K562 (cell line): ENCODE results near the gene PTPN1. TPM values are rescaled to one million over a fixed set of nuclear protein-coding genes. Genes with fewer than 3 reads are reported as not detected.

Source experiments
- ATAC-seq: fragments of 200-7000 bp; cut with Tn5 transposase; 3 replicates; pipeline ENCODE4 v1.9.1; 2020; ENCODE audit warnings: moderate library complexity
- BruUV-seq: library from RNA; stranded (reverse); fragments of 400-500 nt; replicated peaks from 2 replicates; lab custom pipeline; 2021; lab: Mats Ljungman, UMichigan
- CTCF ChIA-PET: fragments of 300-600 bp; formaldehyde crosslinking; extraction: SDS; loops from one replicate; lab custom pipeline; 2021; ENCODE audit warnings: low intra/inter-chr PET ratio; lab: Yijun Ruan, JAX
- POLR2A ChIA-PET: fragments of 300-600, 350-650 bp; sonication (Branson Sonifier 250); formaldehyde crosslinking; extraction: SDS; loops from one replicate; lab custom pipeline; 2021; ENCODE audit warnings: antibody characterized with exemption, inconsistent platforms; lab: Yijun Ruan, JAX
- DNase-seq, 4 experiments: peaks; one replicate each; pipeline versions ENCODE4 v3.0.0 to v3.0.0-alpha.2; 2011 to 2018; ENCODE audit warnings: low spot score in 3 of 4, mixed read lengths in 3 of 4; ENCODE audit errors: extremely low read depth in 1 of 4
- FAIRE-seq: peaks from 2 replicates; lab custom pipeline; 2011; peaks lifted over from hg19 to GRCh38; lab: Jason Lieb, UNC
- H2AFZ ChIP-seq: 2 replicates; pipeline ENCODE4 v1.6.0; 2011; ENCODE audit warnings: low read depth, low read length, control low read depth, inconsistent platforms
- H3K27ac ChIP-seq: fragments of 200-600 bp; 3 replicates; pipeline ENCODE4 v1.8.0; 2011; ENCODE audit warnings: low read depth, mild to moderate bottlenecking, control low read depth, inconsistent platforms, low read length, moderate library complexity, mixed read lengths; ENCODE audit errors: extremely low read depth
- H3K27me3 ChIP-seq, 2 experiments: fragments of 300-600 bp in 1 of 2; 2 replicates in 1 of 2; 3 replicates in 1 of 2; pipeline versions ENCODE4 v1.6.0 to v1.8.0; 2011; ENCODE audit warnings: inconsistent platforms in 2 of 2, low read length in 2 of 2, mild to moderate bottlenecking in 1 of 2, mixed read lengths in 1 of 2, moderate library complexity in 1 of 2; ENCODE audit not compliant: control insufficient read depth in 2 of 2, insufficient read depth in 2 of 2
- H3K36me3 ChIP-seq: fragments of 300-600 bp; 3 replicates; pipeline ENCODE4 v1.8.0; 2011; ENCODE audit warnings: mild to moderate bottlenecking, low read length, inconsistent platforms; ENCODE audit not compliant: control insufficient read depth, insufficient read depth
- H3K4me1 ChIP-seq, 2 experiments: fragments of 200-600 bp in 1 of 2; replicated peaks in 1 of 2; 2 replicates in 1 of 2; 3 replicates in 1 of 2; pipeline versions ENCODE4 v1.5.1 to v1.8.0; 2011; ENCODE audit warnings: inconsistent platforms in 2 of 2, low read length in 2 of 2, mild to moderate bottlenecking in 1 of 2, mixed read lengths in 1 of 2, moderate library complexity in 1 of 2; ENCODE audit not compliant: control insufficient read depth in 2 of 2, insufficient read depth in 2 of 2
- H3K4me2 ChIP-seq: 2 replicates; pipeline ENCODE4 v1.6.1; 2011; ENCODE audit warnings: low read length, control low read depth, inconsistent platforms, mixed read lengths; ENCODE audit not compliant: insufficient read depth
- H3K4me3 ChIP-seq: fragments of 200-600 bp; sonication (generic), shearing (Covaris generic); 2 replicates; pipeline ENCODE4 v1.5.1; 2016; ENCODE audit warnings: control low read depth, inconsistent platforms
- H3K79me2 ChIP-seq: fragments of 200-600 bp; 3 replicates; pipeline ENCODE4 v1.8.0; 2011; ENCODE audit warnings: low read length, inconsistent platforms; ENCODE audit not compliant: control insufficient read depth, insufficient read depth
- H3K9ac ChIP-seq, 2 experiments: 2 replicates each; pipeline versions ENCODE4 v1.6.0 to v1.6.1; 2011; ENCODE audit warnings: low read depth in 2 of 2, low read length in 2 of 2, control low read depth in 1 of 2, inconsistent platforms in 1 of 2, mild to moderate bottlenecking in 1 of 2, mixed read lengths in 1 of 2; ENCODE audit not compliant: insufficient read depth in 1 of 2
- H3K9me1 ChIP-seq: one replicate; pipeline ENCODE4 v1.6.0; 2011; ENCODE audit warnings: inconsistent platforms, mild to moderate bottlenecking, low read length, moderate library complexity; ENCODE audit not compliant: control insufficient read depth, insufficient read depth
- H3K9me3 ChIP-seq: replicated peaks from 2 replicates; pipeline ENCODE4 v1.5.1; 2011; ENCODE audit warnings: low read depth, low read length, inconsistent platforms; ENCODE audit not compliant: control insufficient read depth, insufficient read depth
- H4K20me1 ChIP-seq: replicated peaks from 2 replicates; pipeline ENCODE4 v1.6.1; 2011; ENCODE audit warnings: low read length, inconsistent platforms, mixed read lengths; ENCODE audit not compliant: control insufficient read depth, insufficient read depth
- CBFA2T3 ChIP-seq: fragments of 450-650 bp; IDR thresholded peaks from 2 replicates; pipeline ENCODE4 v1.6.1; 2017
- KDM5B ChIP-seq: fragments of 200-600 bp; sonication (generic); IDR thresholded peaks from 2 replicates; pipeline ENCODE4 v1.6.1; 2012; ENCODE audit warnings: low read depth, mild to moderate bottlenecking, moderate library complexity, low read length, control low read depth, inconsistent platforms; ENCODE audit not compliant: insufficient replicate concordance
- SPI1 ChIP-seq: IDR thresholded peaks from 2 replicates; pipeline ENCODE4 v1.6.1; 2011; ENCODE audit warnings: low read depth, low read length, control low read depth, borderline replicate concordance
- WGBS: fragments of 100-300 bp; shearing (Covaris generic); methylation state at CpG from one replicate; pipeline ENCODE4 v1.1.6; 2016; ENCODE audit warnings: low coverage, mixed read lengths; ENCODE audit not compliant: insufficient coverage; ENCODE audit errors: missing lambda C conversion rate; 5-methylcytosine and 5-hydroxymethylcytosine counted together
- in situ Hi-C: fragments of 300-500 bp; cut with MboI; formaldehyde crosslinking; loops from 4 replicates; pipeline ENCODE4 v1.15.0; 2018; ENCODE audit warnings: inconsistent platforms, mixed read lengths
- intact Hi-C: fragments of 100-400 bp; cut with micrococcal nuclease; formaldehyde crosslinking; loops from 2 replicates; pipeline ENCODE4 v1.14.2; 2022
- polyA plus RNA-seq, 8 experiments: library from polyadenylated mRNA; depleted of rRNA in 4 of 8; stranded (reverse) in 5 of 8; unstranded in 3 of 8; fragments of >200 nt; fragmentation: Nextera tagmentation in 2 of 8; fragmentation: Illumina TruSeq in 1 of 8; extraction: Ambion mirVana in 2 of 8; extraction: Trizol in 1 of 8; gene quantifications; 2 replicates each; pipeline versions ENCODE4 v1.2.1 to v1.2.3, GENCODE V29; 2011 to 2014; ENCODE audit warnings: inconsistent platforms in 1 of 8, missing spikeins in 1 of 8
- total RNA-seq, 7 experiments: library from RNA; depleted of rRNA in 6 of 7; stranded (reverse); fragments of >200 nt in 6 of 7; fragmentation: Illumina TruSeq in 2 of 7; extraction: Trizol in 2 of 7; gene quantifications; 2 replicates each; pipeline versions ENCODE4 v1.2.1 to v1.2.3, GENCODE V29; 2011 to 2021; ENCODE audit warnings: low replicate concordance in 1 of 7
- TF ChIP-seq, protein P1 (sequence below): sonication (generic); formaldehyde crosslinking; IDR thresholded peaks from 2 replicates; pipeline ENCODE4 v1.8.0; 2023; ENCODE audit warnings: mild to moderate bottlenecking, missing genetic modification reagents

Gene PTPN1
- total and polyA plus RNA-seq, 9 of the 15 experiments (the other 6 are each of a cell fraction or from before 2014, with no cell fraction given): 11.0 to 85.3 (median 54.0) TPM

GRCh38 chr20:50526403-50526989 lies 16.3 kb downstream of the PTPN1 start:
- Histone ChIP-seq H3K4me3 (no peak overlapping the region), H3K4me1 (peaks cover 33 to 40% of the 10 kb centered on the region in 2 experiments), H4K20me1 (peaks cover 8% of the 10 kb centered on the region; the same call in 1 of the 2 replicates), H3K79me2 (peaks cover 95% of the 10 kb centered on the region), H3K9ac (peak overlapping the region; percentile 11 to 14; a peak in 1 of 4 replicates), H3K27me3 (no peaks in the 10 kb centered on the region), H2AFZ (no peak overlapping the region), H3K9me3 (no peaks in the 10 kb centered on the region), H3K36me3 (peaks cover 42% of the 10 kb centered on the region; the same call in 2 of the 3 replicates), H3K27ac (peak overlapping the region; percentile 29; the same call in 1 of the 3 replicates), H3K4me2 (peak overlapping the region; percentile 21), H3K9me1 (no peaks in the 10 kb centered on the region)
- in situ Hi-C loops: no loop called here
- TF ChIP-seq KDM5B: no peak
- TF ChIP-seq, protein P1, sequence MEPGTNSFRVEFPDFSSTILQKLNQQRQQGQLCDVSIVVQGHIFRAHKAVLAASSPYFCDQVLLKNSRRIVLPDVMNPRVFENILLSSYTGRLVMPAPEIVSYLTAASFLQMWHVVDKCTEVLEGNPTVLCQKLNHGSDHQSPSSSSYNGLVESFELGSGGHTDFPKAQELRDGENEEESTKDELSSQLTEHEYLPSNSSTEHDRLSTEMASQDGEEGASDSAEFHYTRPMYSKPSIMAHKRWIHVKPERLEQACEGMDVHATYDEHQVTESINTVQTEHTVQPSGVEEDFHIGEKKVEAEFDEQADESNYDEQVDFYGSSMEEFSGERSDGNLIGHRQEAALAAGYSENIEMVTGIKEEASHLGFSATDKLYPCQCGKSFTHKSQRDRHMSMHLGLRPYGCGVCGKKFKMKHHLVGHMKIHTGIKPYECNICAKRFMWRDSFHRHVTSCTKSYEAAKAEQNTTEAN (CRISPR knock-in tag): no peak
- peak; percentile 36; the same call in 1 of the 2 replicates for TF ChIP-seq CBFA2T3
- peak; percentile 56; the same call in 1 of the 2 replicates for TF ChIP-seq SPI1
- intact Hi-C loops: no loop called here
- WGBS: 59% methylated on average over 2 of the region's 3 CpGs
- ChIA-PET CTCF (no interaction called here), POLR2A (interaction anchor here (0.7 to 4.8 kb wide), 4 partner anchors 9 to 13 kb away, joined by 3 to 63 read pairs (median 4); partner anchors contain the start of gene PTPN1)
- no peak for DNase-seq
- no peak for ATAC-seq
- FAIRE-seq: no peak
- BruUV-seq: no TSS peak
